Fibroblast of upper back skin (primary cell): Measurements from ENCODE around the gene PPCDC.
A peak's percentile ranks its signal among the peaks of the same experiment; 100 is the strongest.

Experiments used
- DNase-seq: peaks from one replicate; pipeline ENCODE4 v3.0.0-alpha.2; 2013

Gene PPCDC

GRCh38 chr15:75023181-75023871 is at the start of gene PPCDC:
TSS of gene PPCDC (plus strand) at chr15:75023590. CDS start at chr15:75028319, 4,729 bp downstream.
- peak; percentile 97 for DNase-seq

- no peak for DNase-seq
Observed at GRCh38 chr15:74976159-74976558, 47.2 kb upstream of the PPCDC start.

- DNase-seq = no peak
Observed at GRCh38 chr15:74977599-74977998, 45.8 kb upstream of the PPCDC start.

- DNase-seq = no peak
Observed at GRCh38 chr15:74978077-74978476, 45.3 kb upstream of the PPCDC start.

GRCh38 chr15:74978503-74978902 is 44.9 kb upstream of the PPCDC start:
- DNase-seq = peak; percentile 17

- no peak for DNase-seq
Observed at GRCh38 chr15:74982183-74982582, 41.2 kb upstream of the PPCDC start.

GRCh38 chr15:74983725-74984231 is 39.6 kb upstream of the PPCDC start:
- no peak for DNase-seq

GRCh38 chr15:74988007-74988800 is 35.2 kb upstream of the PPCDC start:
- DNase-seq = peak; percentile 26

GRCh38 chr15:74989527-74989926 is 33.9 kb upstream of the PPCDC start:
- DNase-seq = no peak

- DNase-seq = no peak
Observed at GRCh38 chr15:74992619-74993018, 30.8 kb upstream of the PPCDC start.

GRCh38 chr15:74994236-74994635 is 29.2 kb upstream of the PPCDC start:
- no peak for DNase-seq

- DNase-seq = no peak
Observed at GRCh38 chr15:74994685-74995084, 28.7 kb upstream of the PPCDC start.

- peak; percentile 92 for DNase-seq
Observed at GRCh38 chr15:74995182-74995778, 28.1 kb upstream of the PPCDC start, which contains the start of gene SCAMP5. TSS of gene SCAMP5 (plus strand) at chr15:74995563. CDS start at chr15:75011840, 16,277 bp downstream.

GRCh38 chr15:74995779-74996765 is 27.3 kb upstream of the PPCDC start:
- no peak for DNase-seq

GRCh38 chr15:74997141-74997540 is 26.2 kb upstream of the PPCDC start:
- DNase-seq = no peak

GRCh38 chr15:74997543-74997942 is 25.8 kb upstream of the PPCDC start:
- DNase-seq = no peak

GRCh38 chr15:75001310-75001709 is 22.1 kb upstream of the PPCDC start:
- no peak for DNase-seq

GRCh38 chr15:75002398-75002797 is 21.0 kb upstream of the PPCDC start:
- DNase-seq = no peak

GRCh38 chr15:75007216-75007615 is 16.2 kb upstream of the PPCDC start:
- DNase-seq = no peak

GRCh38 chr15:75008221-75008625 is 15.2 kb upstream of the PPCDC start:
- no peak for DNase-seq

- no peak for DNase-seq
Observed at GRCh38 chr15:75008629-75009326, 14.6 kb upstream of the PPCDC start.

- DNase-seq = no peak
Observed at GRCh38 chr15:75016431-75016830, 7.0 kb upstream of the PPCDC start.
